Activated CD4-positive, alpha-beta T cell treated with anti-CD3 and anti-CD28 coated beads, Interleukin-2, amount 50 U/mL, for 4 hours (primary cell): ENCODE data around the gene EPC2.
"Not testable (repeated sequence)": the region's sequence is repeated elsewhere in the genome, so short reads cannot be mapped to it uniquely, and the experiment has no call there.

Experiments
- DNase-seq, 2 experiments: peaks; one replicate each; pipeline ENCODE4 v3.0.0-alpha.2; 2020

Gene EPC2

DNA sequence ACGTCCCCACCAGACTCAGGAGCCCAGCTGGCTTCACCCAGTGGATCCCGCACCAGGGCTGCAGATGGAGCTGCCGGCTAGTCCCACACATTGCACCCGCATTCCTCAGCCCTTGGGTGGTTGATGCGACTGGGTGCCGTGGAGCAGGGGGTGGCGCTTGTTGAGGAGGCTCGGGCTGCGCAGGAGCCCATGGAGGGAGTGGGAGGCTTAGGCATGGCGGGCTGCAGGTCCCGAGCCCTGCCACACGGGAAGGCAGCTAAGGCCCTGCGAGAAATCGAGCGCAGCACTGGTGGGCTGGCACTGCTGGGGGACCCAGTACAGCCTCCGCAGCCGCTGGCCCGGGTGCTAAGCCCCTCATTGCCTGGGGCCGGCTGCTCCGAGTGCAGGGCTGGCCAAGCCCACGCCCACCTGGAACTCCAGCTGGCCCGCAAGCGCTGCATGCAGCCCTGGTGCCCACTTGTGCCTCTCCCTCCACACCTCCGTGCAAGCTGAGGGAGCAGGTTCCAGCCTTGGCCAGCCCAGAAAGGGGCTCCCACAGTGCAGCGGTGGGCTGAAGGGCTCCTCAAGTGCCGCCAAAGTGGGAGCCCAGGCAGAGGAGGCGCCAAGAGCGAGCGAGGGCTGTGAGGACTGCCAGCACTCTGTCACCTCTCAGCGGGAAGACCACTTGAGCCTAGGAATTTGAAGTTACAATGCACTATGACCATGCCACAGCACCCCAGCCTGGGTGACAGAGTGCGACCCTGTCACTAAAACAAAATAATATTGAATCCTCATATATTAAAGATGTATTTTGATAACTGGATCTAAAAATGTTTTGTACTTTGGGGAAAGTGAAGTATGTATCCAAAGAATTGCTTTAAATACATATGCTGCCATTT, 34.0 kb downstream of the EPC2 start:
- not testable (repeated sequence) for DNase-seq

DNA sequence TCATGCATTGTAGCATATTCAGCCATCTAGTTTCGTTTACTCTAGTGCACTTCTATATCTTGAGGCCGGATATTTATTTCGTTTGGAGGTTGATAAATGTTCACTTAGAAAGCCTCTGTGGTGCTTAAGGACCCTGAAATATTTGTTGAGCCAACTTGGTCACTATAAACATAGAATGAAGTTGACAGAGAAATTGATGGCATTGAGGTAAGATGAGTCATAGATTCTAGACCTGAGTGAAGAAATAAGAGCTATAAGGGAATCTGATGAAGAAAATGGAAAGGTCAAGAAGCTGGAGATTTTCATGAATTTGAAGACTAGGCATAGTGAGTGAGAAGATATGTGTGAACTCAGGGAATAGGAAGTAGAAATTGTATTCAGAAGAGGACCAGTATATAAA, 35.9 kb downstream of the EPC2 start:
- no peak for DNase-seq

- DNase-seq = no peak
Observed at GRCh38 chr2:148681443-148681842, 36.9 kb downstream of the EPC2 start.

DNA sequence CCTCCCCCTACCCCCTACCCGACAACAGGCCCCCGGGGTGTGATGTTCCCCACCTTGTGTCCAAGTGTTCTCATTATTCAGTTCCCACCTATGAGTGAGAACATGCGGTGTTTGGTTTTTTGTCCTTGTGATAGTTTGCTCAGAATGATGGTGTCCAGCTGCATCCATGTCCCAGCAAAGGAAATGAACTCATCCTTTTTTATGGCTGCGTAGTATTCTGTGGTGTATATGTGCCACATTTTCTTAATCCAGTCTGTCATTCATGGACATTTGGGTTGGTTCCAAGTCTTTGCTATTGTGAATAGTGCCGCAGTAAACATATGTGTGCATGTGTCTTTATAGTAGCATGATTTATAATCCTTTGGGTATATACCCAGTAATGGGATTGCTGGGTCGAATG, 37.3 kb downstream of the EPC2 start:
- not testable (repeated sequence) for DNase-seq

GRCh38 chr2:148684507-148684906, 40.0 kb downstream of the EPC2 start:
- no peak for DNase-seq

GRCh38 chr2:148687543-148687942, 43.0 kb downstream of the EPC2 start:
- no peak for DNase-seq

GRCh38 chr2:148688011-148688410, 43.5 kb downstream of the EPC2 start:
- not testable (repeated sequence) for DNase-seq

- DNase-seq = no peak
Observed at GRCh38 chr2:148696985-148697384, 52.4 kb downstream of the EPC2 start.

- DNase-seq = no peak
Observed at GRCh38 chr2:148699830-148700229, 55.3 kb downstream of the EPC2 start.

DNA sequence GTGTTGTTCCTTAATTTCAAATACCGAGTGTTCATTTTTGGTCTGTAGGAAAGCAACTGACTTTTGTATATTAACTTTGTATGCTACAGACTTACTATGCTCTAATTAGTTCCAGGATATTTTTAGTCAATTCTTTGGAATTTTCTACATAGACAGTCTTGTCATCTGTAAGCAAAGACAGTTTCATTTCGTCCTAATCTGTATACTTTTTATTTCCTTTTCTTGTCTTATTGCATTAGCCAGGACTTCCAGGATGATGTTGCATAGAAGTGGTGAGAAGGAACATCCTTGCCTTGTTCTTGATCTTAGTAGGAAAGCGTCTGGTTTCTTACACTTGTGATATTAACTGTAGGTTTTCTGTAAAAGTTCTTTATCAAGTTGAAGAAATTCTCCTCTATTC, 56.5 kb downstream of the EPC2 start:
- no peak for DNase-seq

- DNase-seq = no peak
Observed at GRCh38 chr2:148701877-148702276, 57.3 kb downstream of the EPC2 start.

DNA sequence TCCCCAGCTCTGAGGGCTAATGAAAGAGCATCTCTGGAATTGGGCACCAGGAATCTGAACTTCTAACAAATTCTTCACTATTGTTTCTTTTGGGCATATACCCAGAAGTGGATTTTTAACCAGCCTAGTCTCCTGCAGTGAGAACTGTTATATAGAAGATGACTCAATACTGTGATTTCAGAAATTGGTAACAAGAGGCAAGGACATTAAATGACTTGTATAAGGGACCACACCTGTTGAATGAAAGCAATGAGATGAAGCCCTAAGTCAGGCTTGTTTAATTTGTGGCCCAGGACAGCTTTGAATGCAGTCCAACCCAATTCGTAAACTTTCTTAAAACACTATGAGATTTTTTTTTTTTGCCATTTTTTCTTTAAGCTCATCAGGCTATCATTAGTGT, 57.9 kb downstream of the EPC2 start:
- no peak for DNase-seq

GRCh38 chr2:148704247-148704646, 59.7 kb downstream of the EPC2 start:
- no peak for DNase-seq

DNA sequence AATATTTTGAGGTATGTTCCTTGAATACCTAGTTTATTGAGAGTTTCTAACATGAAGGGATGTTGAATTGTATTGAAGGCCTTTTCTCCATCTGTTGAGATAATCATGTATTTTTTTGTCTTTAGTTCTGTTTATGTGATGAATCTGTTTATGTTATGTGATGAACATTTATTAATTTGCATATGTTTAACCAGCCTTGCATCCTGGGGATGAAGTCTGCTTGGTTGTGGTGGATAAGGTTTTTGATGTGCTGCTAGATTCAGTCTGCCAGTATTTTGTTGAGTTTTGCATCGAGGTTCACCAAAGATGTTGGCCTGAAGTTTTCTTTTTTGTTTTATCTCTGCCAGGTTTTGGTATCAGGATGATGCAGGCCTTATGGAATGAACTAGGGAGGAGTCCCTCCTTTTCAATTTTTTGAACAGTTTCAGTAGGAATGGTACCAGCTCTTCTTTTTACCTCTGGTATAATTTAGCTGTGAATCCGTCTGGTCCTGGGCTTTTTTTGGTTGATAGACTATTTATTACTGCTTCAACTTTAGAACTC, 71.9 kb downstream of the EPC2 start:
- no peak for DNase-seq

DNA sequence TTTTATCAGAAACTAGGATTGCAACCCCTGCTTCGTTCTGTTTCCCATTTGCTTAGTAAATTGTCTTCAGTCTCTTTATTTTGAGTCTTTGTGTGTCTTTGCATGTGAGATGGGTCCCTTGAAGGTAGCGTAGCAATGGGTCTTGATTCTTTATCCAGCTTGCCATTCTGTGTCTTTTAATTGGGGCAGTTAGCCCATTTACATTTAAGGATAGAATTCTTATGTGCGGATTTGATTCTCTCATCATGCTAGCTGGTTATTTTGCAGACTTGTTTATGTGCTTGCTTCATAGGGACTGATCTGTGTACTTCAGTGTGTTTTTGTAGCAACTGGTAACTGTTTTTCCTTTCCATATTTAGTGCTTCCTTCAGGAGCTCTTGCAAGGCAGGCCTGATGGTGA, 73.5 kb downstream of the EPC2 start:
- no peak for DNase-seq

DNA sequence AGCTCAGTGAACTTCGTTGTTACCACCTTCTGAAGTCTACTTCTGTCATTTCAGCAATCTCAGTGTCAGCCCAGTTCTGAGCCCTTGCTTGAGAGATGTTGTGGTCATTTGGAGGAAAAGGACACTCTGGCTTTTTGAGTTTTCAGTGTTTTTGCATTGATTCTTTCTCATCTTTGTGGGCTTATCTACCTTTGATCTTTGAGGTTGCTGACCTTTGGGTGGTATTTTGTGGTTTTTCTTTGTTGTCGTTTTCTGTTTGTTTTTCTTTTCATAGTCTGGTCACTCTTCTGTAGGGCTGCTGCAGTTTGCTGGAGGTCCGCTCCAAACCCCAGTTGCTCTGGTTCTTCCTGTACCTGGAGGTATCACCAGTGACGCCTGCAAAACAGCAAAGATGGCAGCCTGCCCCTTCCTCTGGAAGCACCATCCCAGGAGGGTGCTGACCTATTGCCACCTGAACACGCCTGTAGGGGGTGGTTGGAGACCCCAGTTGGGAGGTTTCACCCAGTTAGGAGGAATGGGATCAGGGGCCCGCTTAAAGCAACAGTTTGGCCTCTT, 74.7 kb downstream of the EPC2 start:
- DNase-seq = no peak

GRCh38 chr2:148719941-148720436, 75.4 kb downstream of the EPC2 start:
- no peak for DNase-seq

- no peak for DNase-seq
Observed at GRCh38 chr2:148720501-148721001, 76.0 kb downstream of the EPC2 start.

DNA sequence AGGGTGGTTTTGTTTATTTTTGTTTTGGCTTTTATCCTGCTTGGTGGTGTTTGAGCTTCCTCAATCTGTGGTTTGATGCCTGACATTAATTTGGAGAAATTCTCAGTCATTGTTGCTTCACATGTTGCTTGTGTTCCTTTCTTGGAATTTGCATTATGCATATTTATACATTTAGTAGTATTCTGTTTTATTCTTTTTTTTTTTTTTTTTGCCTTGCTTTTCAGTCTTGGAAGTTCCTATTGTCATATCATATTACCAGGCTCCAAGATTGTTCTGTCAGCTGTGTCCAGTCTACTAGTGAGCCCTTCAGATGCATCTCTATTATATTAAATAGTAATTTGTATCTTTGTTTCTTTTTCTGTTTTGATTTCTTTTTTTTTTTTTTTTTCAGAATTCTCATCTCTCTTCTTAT, 77.0 kb downstream of the EPC2 start:
- no peak for DNase-seq

- DNase-seq = no peak
Observed at GRCh38 chr2:148721991-148722777, 77.6 kb downstream of the EPC2 start.

GRCh38 chr2:148725564-148725963, 81.0 kb downstream of the EPC2 start:
- no peak for DNase-seq

DNA sequence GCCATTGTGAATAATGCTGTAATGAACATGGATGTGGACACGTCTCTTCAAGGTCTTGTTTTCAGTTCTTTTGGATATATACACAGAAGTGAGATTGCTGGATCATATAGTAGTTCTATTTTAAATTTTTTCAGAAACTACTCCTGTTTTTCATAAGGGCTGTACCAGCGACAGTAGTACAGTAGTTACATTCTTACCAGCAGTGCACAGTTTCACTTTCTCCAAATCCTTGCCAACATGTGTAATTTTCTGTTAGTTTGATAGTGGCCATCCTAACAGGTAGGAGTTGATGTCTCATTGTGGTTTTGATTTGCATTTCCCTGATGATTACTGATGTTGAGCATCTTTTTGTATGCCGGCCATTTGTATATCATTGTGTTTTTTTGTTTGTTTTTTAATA, 81.7 kb downstream of the EPC2 start:
- no peak for DNase-seq

GRCh38 chr2:148730085-148730484, 85.5 kb downstream of the EPC2 start:
- no peak for DNase-seq
